ENCODE results near the gene ZNF423. TPM values are rescaled to one million over a fixed set of nuclear protein-coding genes. Genes with fewer than 3 reads are reported as not detected.

The ZNF423 gene
- 1 to 10 TPM; 3.5 to 7.0 (median 5.3) TPM for total RNA-seq
- polyA plus RNA-seq, result under 1 TPM; 0.36 to 0.96 (median 0.67) TPM
- long read RNA-seq, donor 1, partial matches to known transcripts, result 13 of 13 reads
- long read RNA-seq, donor 1, other reads (novel, unspliced or antisense), result 0 of 13 reads
- long read RNA-seq, donor 2, partial matches to known transcripts, result 7 of 7 reads
- long read RNA-seq, donor 2, other reads (novel, unspliced or antisense), result 0 of 7 reads

DNA sequence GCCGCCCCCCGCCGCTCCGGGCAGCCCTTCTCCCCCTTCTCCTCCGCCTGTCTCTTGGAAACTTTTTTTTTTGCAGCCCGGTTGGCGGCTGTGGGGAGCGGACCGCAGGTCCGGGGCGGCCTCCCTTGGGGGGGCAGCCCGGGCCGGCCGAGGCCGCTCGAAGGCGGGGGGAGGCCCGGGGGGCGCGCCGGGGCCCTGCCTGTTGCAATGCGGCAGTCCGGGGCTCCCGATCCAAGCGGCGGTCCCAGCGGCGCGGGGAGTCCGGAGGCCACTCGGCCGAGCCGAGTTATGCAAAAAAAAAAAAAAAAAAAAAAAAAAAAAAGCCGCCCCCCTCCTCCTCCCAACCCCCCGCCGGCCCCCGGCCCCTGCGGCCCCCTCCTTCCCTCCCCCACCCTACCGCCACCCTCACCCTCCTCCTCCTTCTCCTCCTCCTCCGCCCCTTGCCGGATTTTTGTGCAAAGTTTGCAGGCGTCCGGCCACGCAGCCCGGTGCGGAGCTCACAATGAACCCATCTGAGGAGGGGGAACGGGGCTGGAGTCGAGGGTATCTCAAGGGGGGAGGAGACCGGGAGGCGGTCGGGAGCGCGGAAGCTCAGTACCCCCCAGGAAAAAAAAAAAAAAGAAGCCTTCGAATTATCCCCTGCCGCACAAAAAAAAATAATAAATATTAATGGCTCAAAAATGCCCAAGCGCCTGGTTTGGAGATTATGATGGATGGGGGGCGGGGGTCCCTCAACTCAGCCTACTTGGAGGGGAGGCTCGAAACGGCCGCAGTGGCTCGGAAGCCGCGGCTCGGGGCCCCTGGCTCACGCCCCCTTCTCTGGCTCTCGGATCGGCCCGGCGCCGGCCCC lies at the start of gene ZNF423:
ZNF423 (minus strand) TSS at position 291 of the 850 bp plus-strand sequence. CDS start 338 bp downstream, outside the sequence.
- Histone ChIP-seq H3K4me3 (peak within 1 kb of the TSS; percentile 57 to 89 (median 70)), H3K27me3 (replicated peaks in 1 of 7) (peaks cover 0 to 90% (median 26%) of the 10 kb centered on the region in 7 donors), H3K4me1 (peaks cover 10 to 81% (median 53%) of the 10 kb centered on the region in 6 donors), H3K36me3 (no peaks in the 10 kb centered on the region), H3K27ac (peak within 1 kb of the TSS; percentile 57 to 91 (median 88)), H3K9me3 (no peaks in the 10 kb centered on the region)
- no peak for DNase-seq
- 0 to 2% (median 1%) methylated on average over 48 to 68 of the region's 70 CpGs for WGBS, 5 donors
- TF ChIP-seq POLR2AphosphoS5 (IDR thresholded peaks at IDR 0.05), result no peak
- TF ChIP-seq, protein P1, sequence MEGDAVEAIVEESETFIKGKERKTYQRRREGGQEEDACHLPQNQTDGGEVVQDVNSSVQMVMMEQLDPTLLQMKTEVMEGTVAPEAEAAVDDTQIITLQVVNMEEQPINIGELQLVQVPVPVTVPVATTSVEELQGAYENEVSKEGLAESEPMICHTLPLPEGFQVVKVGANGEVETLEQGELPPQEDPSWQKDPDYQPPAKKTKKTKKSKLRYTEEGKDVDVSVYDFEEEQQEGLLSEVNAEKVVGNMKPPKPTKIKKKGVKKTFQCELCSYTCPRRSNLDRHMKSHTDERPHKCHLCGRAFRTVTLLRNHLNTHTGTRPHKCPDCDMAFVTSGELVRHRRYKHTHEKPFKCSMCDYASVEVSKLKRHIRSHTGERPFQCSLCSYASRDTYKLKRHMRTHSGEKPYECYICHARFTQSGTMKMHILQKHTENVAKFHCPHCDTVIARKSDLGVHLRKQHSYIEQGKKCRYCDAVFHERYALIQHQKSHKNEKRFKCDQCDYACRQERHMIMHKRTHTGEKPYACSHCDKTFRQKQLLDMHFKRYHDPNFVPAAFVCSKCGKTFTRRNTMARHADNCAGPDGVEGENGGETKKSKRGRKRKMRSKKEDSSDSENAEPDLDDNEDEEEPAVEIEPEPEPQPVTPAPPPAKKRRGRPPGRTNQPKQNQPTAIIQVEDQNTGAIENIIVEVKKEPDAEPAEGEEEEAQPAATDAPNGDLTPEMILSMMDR (IDR thresholded peaks at IDR 0.05 in 8 of 11, conservative IDR thresholded peaks at IDR 0.05 in 3 of 11), result no peak
- no peak for TF ChIP-seq POLR2A (IDR thresholded peaks at IDR 0.05)
- intact Hi-C loops (cut with DNase I; ENCODE audit: low total_unique reads), result no loop called here

DNA sequence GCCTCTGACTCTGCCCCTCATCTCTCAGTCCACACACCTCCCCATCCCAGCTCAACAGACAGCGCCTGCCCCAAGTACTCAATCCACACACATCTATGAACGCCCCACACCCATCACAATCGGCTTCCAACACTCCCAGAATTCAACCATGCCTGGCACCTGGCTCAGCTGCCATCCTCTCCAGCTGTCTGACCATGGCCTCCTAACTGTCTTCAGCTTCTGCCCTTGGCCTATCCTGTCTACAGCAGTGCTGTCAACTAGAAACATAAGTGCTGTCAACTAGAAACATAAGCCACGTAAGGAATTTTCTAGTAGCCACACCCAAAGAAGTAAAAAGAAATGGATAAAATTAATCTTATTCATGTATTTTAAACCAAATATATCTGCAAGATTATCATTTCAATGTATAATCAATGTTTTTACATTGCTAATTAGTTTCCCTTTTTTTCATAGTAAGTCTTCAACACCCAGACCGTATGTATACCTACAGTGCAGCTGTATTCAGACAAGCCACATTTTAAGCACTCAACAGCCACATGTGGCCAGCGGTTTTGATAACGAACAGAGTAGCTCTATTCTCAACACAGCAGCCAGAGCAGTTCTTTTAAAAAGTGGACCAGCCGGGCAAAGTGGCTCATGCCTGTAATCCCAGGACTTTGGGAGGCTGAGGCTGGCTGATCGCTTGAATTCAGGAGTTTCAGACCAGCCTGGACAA lies 48.6 kb upstream of the ZNF423 start:
- Histone ChIP-seq H3K4me1 (no peaks in the 10 kb centered on the region), H3K27ac (no peak overlapping the region), H3K36me3 (no peaks in the 10 kb centered on the region), H3K9me3 (no peaks in the 10 kb centered on the region), H3K27me3 (replicated peaks in 1 of 7) (peaks cover 0 to 5% (median 0%) of the 10 kb centered on the region in 7 donors), H3K4me3 (no peak overlapping the region)
- 85 to 94% (median 88%) methylated on average over 9 of the region's 9 CpGs for WGBS, 5 donors
- TF ChIP-seq POLR2A (IDR thresholded peaks at IDR 0.05), result no peak
- TF ChIP-seq, protein P1 (IDR thresholded peaks at IDR 0.05 in 8 of 11, conservative IDR thresholded peaks at IDR 0.05 in 3 of 11), result no peak
- TF ChIP-seq POLR2AphosphoS5 (IDR thresholded peaks at IDR 0.05), result no peak
- intact Hi-C loops (cut with DNase I; ENCODE audit: low total_unique reads), result no loop called here
- DNase-seq, result no peak

DNA sequence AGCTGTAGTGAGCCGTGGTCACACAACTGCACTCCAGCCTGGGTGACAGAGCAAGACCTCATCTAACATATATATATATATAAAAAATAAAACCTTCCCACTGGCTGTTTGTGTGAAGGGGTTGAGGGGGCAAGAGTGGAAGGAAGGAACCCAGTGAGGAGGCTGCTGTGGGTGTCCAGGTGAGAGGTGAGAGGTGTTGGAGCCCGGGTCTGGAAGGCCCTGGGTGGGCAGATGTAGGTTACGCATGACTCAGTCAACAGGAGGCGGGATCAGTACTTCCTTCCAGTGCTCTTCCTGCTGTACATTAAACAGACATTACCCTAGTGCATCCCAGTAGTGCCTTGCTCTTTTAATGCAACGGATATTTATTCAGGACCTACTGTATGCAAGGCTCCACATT lies 47.0 kb upstream of the ZNF423 start:
- Histone ChIP-seq H3K27ac (no peak overlapping the region), H3K4me3 (no peak overlapping the region), H3K27me3 (replicated peaks in 1 of 7) (peaks cover 0 to 5% (median 0%) of the 10 kb centered on the region in 7 donors), H3K4me1 (no peaks in the 10 kb centered on the region), H3K9me3 (no peaks in the 10 kb centered on the region), H3K36me3 (no peaks in the 10 kb centered on the region)
- intact Hi-C loops (cut with DNase I; ENCODE audit: low total_unique reads), result no loop called here
- DNase-seq, result no peak
- TF ChIP-seq, protein P1 (IDR thresholded peaks at IDR 0.05 in 8 of 11, conservative IDR thresholded peaks at IDR 0.05 in 3 of 11), result no peak
- no peak for TF ChIP-seq POLR2A (IDR thresholded peaks at IDR 0.05)
- TF ChIP-seq POLR2AphosphoS5 (IDR thresholded peaks at IDR 0.05), result no peak
- WGBS, 5 donors, result 65 to 80% (median 70%) methylated on average over 5 of the region's 5 CpGs
